Measurements from ENCODE around the gene POLR3H. TPM values are rescaled to one million over a fixed set of nuclear protein-coding genes. Genes with fewer than 3 reads are reported as not detected.

Gene POLR3H
- total and polyA plus RNA-seq, 10 of the 15 experiments (the other 5 are each of a cell fraction or from before 2014, with no cell fraction given): 3.5 to 62.7 (median 24.6) TPM

DNA sequence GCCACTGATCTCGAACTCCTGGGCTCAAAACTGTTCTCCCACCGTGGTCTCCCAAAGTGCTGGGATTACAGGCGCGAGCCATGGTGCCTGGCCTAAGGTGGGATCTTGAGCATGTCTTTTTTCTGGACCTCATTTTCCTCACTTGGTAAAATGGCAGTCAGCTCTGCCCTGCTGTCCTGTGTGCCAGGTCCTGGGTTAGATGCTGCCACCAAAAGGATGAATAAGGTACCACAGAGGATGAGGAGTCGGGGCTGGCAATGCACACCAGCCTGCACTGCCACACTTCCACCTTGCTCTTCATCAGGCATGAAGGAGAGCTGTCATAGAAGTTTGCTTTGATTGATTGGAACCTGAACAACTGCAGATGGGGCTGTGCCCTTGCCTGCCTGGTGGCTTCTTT, 43.1 kb downstream of the POLR3H start (continued):
- TF ChIP-seq RAD21 (IDR thresholded peaks at IDR 0.05; ENCODE audit: insufficient read depth, low read depth, low read length) (peak; percentile 67), MYB (IDR thresholded peaks at IDR 0.05; ENCODE audit: borderline replicate concordance, low read depth, low read length) (no peak), SMC3 (IDR thresholded peaks at IDR 0.05; ENCODE audit: borderline replicate concordance, low read length) (peak; percentile 69; the same call in 1 of the 2 replicates), BCL3 (IDR thresholded peaks at IDR 0.05; ENCODE audit: borderline replicate concordance, insufficient read depth, low read depth, low read length, poor library complexity, severe bottlenecking) (no peak), SIN3A (IDR thresholded peaks at IDR 0.05; ENCODE audit: low read depth, low read length) (no peak), PAX5 (IDR thresholded peaks at IDR 0.05; ENCODE audit: borderline replicate concordance, low read depth, low read length) (no peak), JUND (IDR thresholded peaks at IDR 0.05; ENCODE audit: low read depth, low read length) (no peak), E4F1 (IDR thresholded peaks at IDR 0.05; ENCODE audit: borderline replicate concordance, partially characterized antibody) (no peak), TARDBP (IDR thresholded peaks at IDR 0.05; ENCODE audit: borderline replicate concordance) (no peak), TBL1XR1 (IDR thresholded peaks at IDR 0.05; ENCODE audit: low read depth, low read length) (no peak), RBBP5 (conservative IDR thresholded peaks at IDR 0.05) (no peak), E2F8 (IDR thresholded peaks at IDR 0.05; ENCODE audit: low read depth, partially characterized antibody) (no peak), RAD51 (IDR thresholded peaks at IDR 0.05) (no peak)
- TF ChIP-seq, protein P1, sequence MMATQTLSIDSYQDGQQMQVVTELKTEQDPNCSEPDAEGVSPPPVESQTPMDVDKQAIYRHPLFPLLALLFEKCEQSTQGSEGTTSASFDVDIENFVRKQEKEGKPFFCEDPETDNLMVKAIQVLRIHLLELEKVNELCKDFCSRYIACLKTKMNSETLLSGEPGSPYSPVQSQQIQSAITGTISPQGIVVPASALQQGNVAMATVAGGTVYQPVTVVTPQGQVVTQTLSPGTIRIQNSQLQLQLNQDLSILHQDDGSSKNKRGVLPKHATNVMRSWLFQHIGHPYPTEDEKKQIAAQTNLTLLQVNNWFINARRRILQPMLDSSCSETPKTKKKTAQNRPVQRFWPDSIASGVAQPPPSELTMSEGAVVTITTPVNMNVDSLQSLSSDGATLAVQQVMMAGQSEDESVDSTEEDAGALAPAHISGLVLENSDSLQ (IDR thresholded peaks at IDR 0.05): no peak

Data from GM12878 (cell line).